ENCODE measurements around the gene MTRF1L.

DNA sequence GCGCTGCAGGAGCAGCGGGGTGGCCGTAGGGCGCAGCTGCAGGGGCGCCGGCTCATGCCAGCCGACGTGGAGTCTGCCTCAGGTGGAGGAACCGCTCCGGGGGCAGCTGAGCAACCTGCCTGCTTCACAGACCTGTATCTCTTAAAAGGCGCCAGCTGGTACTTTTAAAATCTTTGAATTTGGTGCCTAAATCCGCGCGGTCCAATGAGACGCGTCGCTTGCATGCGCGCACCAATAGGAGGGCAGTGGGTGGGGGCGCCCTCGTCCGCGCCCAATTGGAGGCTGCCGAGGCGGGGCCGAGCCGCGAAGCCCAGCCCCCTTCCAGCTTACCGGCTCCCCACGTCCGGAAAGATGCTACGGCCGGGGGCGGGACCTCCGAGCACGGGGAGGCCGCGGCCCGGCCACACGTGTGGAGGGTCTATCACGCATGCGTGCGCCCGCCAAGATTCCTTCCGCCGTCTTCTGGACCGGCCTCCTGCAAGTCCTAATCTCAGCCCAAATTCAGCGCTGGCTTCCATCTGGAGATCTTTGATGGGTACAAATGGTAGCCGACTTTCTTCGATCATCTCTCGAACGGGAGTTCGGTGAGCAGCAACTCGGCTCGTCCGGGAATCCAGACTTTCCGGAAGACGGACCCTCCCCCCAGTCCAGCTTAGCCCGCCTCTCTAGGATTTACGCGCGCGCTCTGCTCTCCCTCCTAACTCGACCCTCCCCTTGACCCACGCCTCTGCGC is 19.4 kb downstream of the MTRF1L start, which contains the start of gene FBXO5:
- TF ChIP-seq POLR2A (IDR thresholded peaks at IDR 0.05; ENCODE audit: low read length) (peak; percentile 77), GATA1 (IDR thresholded peaks at IDR 0.05; ENCODE audit: low read depth, low read length) (no peak)

Measured in erythroblast (primary cell).